Neural cell (in vitro differentiated cells): ENCODE measurements around the gene KCNIP4. TPM values are rescaled to one million over a fixed set of nuclear protein-coding genes. Genes with fewer than 3 reads are reported as not detected.

Source experiments
- H2AFZ ChIP-seq: fragments of 200-600, 300-800 bp; sonication (generic), shearing (Covaris generic); 2 replicates; pipeline ENCODE4 v1.6.0; 2014; ENCODE audit warnings: low read depth, mild to moderate bottlenecking, antibody characterized with exemption, low read length, moderate library complexity
- H3F3A ChIP-seq: fragments of 200-600 bp; shearing (Covaris generic); 2 replicates; pipeline ENCODE4 v1.6.1; 2016; ENCODE audit warnings: mild to moderate bottlenecking, moderate library complexity, mixed read lengths, antibody characterized with exemption, low read length; ENCODE audit not compliant: insufficient read depth, poor library complexity, severe bottlenecking
- H3K27ac ChIP-seq: fragments of 200-600, 300-800 bp; sonication (generic), shearing (Covaris generic); 2 replicates; pipeline ENCODE4 v1.5.1; 2014; ENCODE audit warnings: mild to moderate bottlenecking, low read length, moderate library complexity
- H3K27me3 ChIP-seq: fragments of 300-800, 200-600 bp; sonication (generic), shearing (Covaris generic); 2 replicates; pipeline ENCODE4 v1.6.0; 2014; ENCODE audit warnings: mild to moderate bottlenecking, low read depth, low read length, moderate library complexity; ENCODE audit not compliant: insufficient read depth
- H3K36me3 ChIP-seq: fragments of 300-800, 200-600 bp; sonication (generic), shearing (Covaris generic); 2 replicates; pipeline ENCODE4 v1.5.1; 2014; ENCODE audit warnings: mild to moderate bottlenecking, antibody characterized with exemption, low read length, moderate library complexity; ENCODE audit not compliant: insufficient read depth
- H3K4me2 ChIP-seq: fragments of 300-800, 200-600 bp; sonication (generic), shearing (Covaris generic); 2 replicates; pipeline ENCODE4 v1.6.0; 2014; ENCODE audit warnings: mild to moderate bottlenecking, low read length
- H3K4me3 ChIP-seq: fragments of 300-800, 200-600 bp; sonication (generic), shearing (Covaris generic); 2 replicates; pipeline ENCODE4 v1.5.1; 2014; ENCODE audit warnings: mild to moderate bottlenecking, low read length, moderate library complexity
- H3K79me2 ChIP-seq: fragments of 200-600 bp; shearing (Covaris generic); replicated peaks from 2 replicates; pipeline ENCODE4 v1.6.0; 2014; ENCODE audit warnings: mild to moderate bottlenecking, low read length, moderate library complexity; ENCODE audit not compliant: insufficient read depth
- H3K9ac ChIP-seq: fragments of 300-800, 200-600 bp; sonication (generic), shearing (Covaris generic); 2 replicates; pipeline ENCODE4 v1.6.1; 2016; ENCODE audit warnings: mild to moderate bottlenecking, low read length, mixed read lengths
- H3K9me2 ChIP-seq: fragments of 200-600 bp; shearing (Covaris generic); 2 replicates; pipeline ENCODE4 v1.6.1; 2016; ENCODE audit warnings: mild to moderate bottlenecking, low read length, mixed read lengths; ENCODE audit not compliant: insufficient read depth
- H3K9me3 ChIP-seq: fragments of 200-600, 300-800 bp; sonication (generic), shearing (Covaris generic); 2 replicates; pipeline ENCODE4 v1.6.1; 2016; ENCODE audit warnings: mild to moderate bottlenecking, mixed run types, low read length, moderate library complexity, mixed read lengths
- H4K20me1 ChIP-seq: fragments of 200-600 bp; shearing (Covaris generic); 2 replicates; pipeline ENCODE4 v1.6.1; 2016; ENCODE audit warnings: mild to moderate bottlenecking, mixed run types; ENCODE audit not compliant: insufficient read depth
- CTCF ChIP-seq: fragments of 450-650 bp; IDR thresholded peaks from 2 replicates; pipeline ENCODE4 v1.5.1; 2014; ENCODE audit warnings: antibody characterized with exemption, mild to moderate bottlenecking, moderate library complexity; ENCODE audit not compliant: poor library complexity, severe bottlenecking
- EP300 ChIP-seq: fragments of 450-650 bp; conservative IDR thresholded peaks from 2 replicates; pipeline ENCODE4 v1.6.1; 2014; ENCODE audit warnings: antibody characterized with exemption, mild to moderate bottlenecking, moderate library complexity; ENCODE audit not compliant: poor library complexity, severe bottlenecking
- MXI1 ChIP-seq: fragments of 450-650 bp; conservative IDR thresholded peaks from 2 replicates; pipeline ENCODE4 v1.6.1; 2014; ENCODE audit warnings: antibody characterized with exemption, mild to moderate bottlenecking; ENCODE audit not compliant: poor library complexity, severe bottlenecking
- POLR2AphosphoS5 ChIP-seq: IDR thresholded peaks from 2 replicates; pipeline ENCODE4 v1.6.1; 2012
- RAD21 ChIP-seq: fragments of 450-650 bp; conservative IDR thresholded peaks from 2 replicates; pipeline ENCODE4 v1.6.1; 2014; ENCODE audit warnings: antibody characterized with exemption, mild to moderate bottlenecking, moderate library complexity
- REST ChIP-seq: IDR thresholded peaks from 2 replicates; pipeline ENCODE4 v1.6.1; 2012; ENCODE audit warnings: borderline replicate concordance
- SMC3 ChIP-seq: fragments of 450-650 bp; conservative IDR thresholded peaks from 2 replicates; pipeline ENCODE4 v1.6.1; 2014; ENCODE audit warnings: antibody characterized with exemption, mild to moderate bottlenecking, moderate library complexity; ENCODE audit not compliant: poor library complexity
- TAF1 ChIP-seq: IDR thresholded peaks from 2 replicates; pipeline ENCODE4 v1.6.1; 2012; ENCODE audit warnings: low read depth
- polyA plus RNA-seq: library from polyadenylated mRNA; depleted of rRNA; stranded (reverse); fragments of >200 nt; gene quantifications from 2 replicates; pipeline ENCODE4 v1.2.3, GENCODE V29; 2014

KCNIP4 gene
- polyA plus RNA-seq, 1 donor from 2014 or later, result 22.8 TPM

GRCh38 chr4:21045119-21045518, 903.5 kb downstream of the KCNIP4 start:
- no peak overlapping the region for H3K27ac ChIP-seq
- no peaks in the 10 kb centered on the region for H3K79me2 ChIP-seq
- H3K4me3 ChIP-seq, result no peak overlapping the region
- no peak overlapping the region for H2AFZ ChIP-seq
- H3K4me2 ChIP-seq, result no peak overlapping the region
- H3K27me3 ChIP-seq, result no peaks in the 10 kb centered on the region
- H4K20me1 ChIP-seq, result no peaks in the 10 kb centered on the region
- TF ChIP-seq SMC3 (no peak), EP300 (no peak), MXI1 (no peak), REST (no peak)
- H3K36me3 ChIP-seq, result no peaks in the 10 kb centered on the region
- H3K9ac ChIP-seq, result no peak overlapping the region
- H3K9me2 ChIP-seq, result no peaks in the 10 kb centered on the region
- no peaks in the 10 kb centered on the region for H3K9me3 ChIP-seq
- H3F3A ChIP-seq, result no peaks in the 10 kb centered on the region

- H2AFZ ChIP-seq, result no peak overlapping the region
- H3K27me3 ChIP-seq, result no peaks in the 10 kb centered on the region
- no peak overlapping the region for H3K9ac ChIP-seq
- no peaks in the 10 kb centered on the region for H3K36me3 ChIP-seq
- no peaks in the 10 kb centered on the region for H3K9me3 ChIP-seq
- no peaks in the 10 kb centered on the region for H3K79me2 ChIP-seq
- no peak overlapping the region for H3K4me2 ChIP-seq
- no peaks in the 10 kb centered on the region for H3K9me2 ChIP-seq
- H3F3A ChIP-seq, result no peaks in the 10 kb centered on the region
- no peak for TF ChIP-seq REST
- TF ChIP-seq CTCF, result no peak
- no peak for TF ChIP-seq TAF1
- no peak for TF ChIP-seq RAD21
- TF ChIP-seq MXI1, result no peak
- no peak for TF ChIP-seq POLR2AphosphoS5
- no peaks in the 10 kb centered on the region for H4K20me1 ChIP-seq
- H3K27ac ChIP-seq, result no peak overlapping the region
- H3K4me3 ChIP-seq, result no peak overlapping the region
Observed at GRCh38 chr4:21041708-21042107, 906.9 kb downstream of the KCNIP4 start.
